Measurements from ENCODE around the gene ADSS1. TPM values are rescaled to one million over a fixed set of nuclear protein-coding genes. Genes with fewer than 3 reads are reported as not detected.
A peak's percentile ranks its signal among the peaks of the same experiment; 100 is the strongest.

ADSS1 gene
- total RNA-seq, 1 experiment from 2014 or later, result 0.52 TPM

GRCh38 chr14:104684449-104684821, 39.6 kb upstream of the ADSS1 start:
- H3K36me3 ChIP-seq (ENCODE audit: insufficient read depth, low read length, poor library complexity, severe bottlenecking), result no peaks in the 10 kb centered on the region
- TF ChIP-seq EZH2 (IDR thresholded peaks at IDR 0.05; ENCODE audit: borderline replicate concordance, low read depth, low read length, poor library complexity, severe bottlenecking), result no peak
- no peak for TF ChIP-seq CTCF (conservative IDR thresholded peaks at IDR 0.05; ENCODE audit: low read depth, low read length)
- intact Hi-C loops (cut with micrococcal nuclease; ENCODE audit: unreplicated experiment), result no loop called here
- peaks cover 33% of the 10 kb centered on the region for H3K4me1 ChIP-seq (ENCODE audit: insufficient read depth, low read length, poor library complexity, severe bottlenecking)
- no peak for DNase-seq (ENCODE audit: low spot score)
- H3K27ac ChIP-seq (ENCODE audit: low read depth, low read length, poor library complexity, severe bottlenecking), result peak overlapping the region; percentile 42
- H3K4me3 ChIP-seq (ENCODE audit: low read depth, low read length, poor library complexity, severe bottlenecking), result no peak overlapping the region
- no peaks in the 10 kb centered on the region for H3K9me3 ChIP-seq (ENCODE audit: low read depth, low read length, poor library complexity, severe bottlenecking)
- CTCF ChIA-PET, result no interaction called here
- H3K27me3 ChIP-seq (replicated peaks; ENCODE audit: insufficient read depth, low read depth, low read length, poor library complexity), result no peaks in the 10 kb centered on the region
- POLR2A ChIA-PET (ENCODE audit: low non-redundant PET), result no interaction called here
- BruUV-seq (replicated peaks), result no TSS peak

GRCh38 chr14:104685216-104685997, 38.6 kb upstream of the ADSS1 start:
- intact Hi-C loops (cut with micrococcal nuclease; ENCODE audit: unreplicated experiment), result no loop called here
- Histone ChIP-seq H3K4me3 (ENCODE audit: low read depth, low read length, poor library complexity, severe bottlenecking) (no peak overlapping the region), H3K4me1 (ENCODE audit: insufficient read depth, low read length, poor library complexity, severe bottlenecking) (peaks cover 30% of the 10 kb centered on the region), H3K27me3 (replicated peaks; ENCODE audit: insufficient read depth, low read depth, low read length, poor library complexity) (no peaks in the 10 kb centered on the region), H3K27ac (ENCODE audit: low read depth, low read length, poor library complexity, severe bottlenecking) (no peak overlapping the region), H3K9me3 (ENCODE audit: low read depth, low read length, poor library complexity, severe bottlenecking) (no peaks in the 10 kb centered on the region), H3K36me3 (ENCODE audit: insufficient read depth, low read length, poor library complexity, severe bottlenecking) (no peaks in the 10 kb centered on the region)
- no peak for DNase-seq (ENCODE audit: low spot score)
- ChIA-PET CTCF (no interaction called here), POLR2A (ENCODE audit: low non-redundant PET) (no interaction called here)
- TF ChIP-seq EZH2 (IDR thresholded peaks at IDR 0.05; ENCODE audit: borderline replicate concordance, low read depth, low read length, poor library complexity, severe bottlenecking) (no peak), CTCF (conservative IDR thresholded peaks at IDR 0.05; ENCODE audit: low read depth, low read length) (no peak)
- no TSS peak for BruUV-seq (replicated peaks)

- Histone ChIP-seq H3K36me3 (ENCODE audit: insufficient read depth, low read length, poor library complexity, severe bottlenecking) (no peaks in the 10 kb centered on the region), H3K4me1 (ENCODE audit: insufficient read depth, low read length, poor library complexity, severe bottlenecking) (peaks cover 30% of the 10 kb centered on the region), H3K4me3 (ENCODE audit: low read depth, low read length, poor library complexity, severe bottlenecking) (no peak overlapping the region), H3K9me3 (ENCODE audit: low read depth, low read length, poor library complexity, severe bottlenecking) (no peaks in the 10 kb centered on the region), H3K27me3 (replicated peaks; ENCODE audit: insufficient read depth, low read depth, low read length, poor library complexity) (no peaks in the 10 kb centered on the region), H3K27ac (ENCODE audit: low read depth, low read length, poor library complexity, severe bottlenecking) (no peak overlapping the region)
- CTCF ChIA-PET, result no interaction called here
- DNase-seq (ENCODE audit: low spot score), result no peak
- TF ChIP-seq EZH2 (IDR thresholded peaks at IDR 0.05; ENCODE audit: borderline replicate concordance, low read depth, low read length, poor library complexity, severe bottlenecking) (no peak), CTCF (conservative IDR thresholded peaks at IDR 0.05; ENCODE audit: low read depth, low read length) (no peak)
- no TSS peak for BruUV-seq (replicated peaks)
- POLR2A ChIA-PET (ENCODE audit: low non-redundant PET), result no interaction called here
- intact Hi-C loops (cut with micrococcal nuclease; ENCODE audit: unreplicated experiment), result no loop called here
These were observed 37.9 kb upstream of the ADSS1 start for GRCh38 chr14:104685998-104686610.
